ENCODE results near the gene TXLNA. TPM values are rescaled to one million over a fixed set of nuclear protein-coding genes. Genes with fewer than 3 reads are reported as not detected.

The TXLNA gene
- polyA plus RNA-seq, 10 donors = 27.8 to 44.4 (median 33.7) TPM

GRCh38 chr1:32241001-32241763 lies 61.7 kb downstream of the TXLNA start:
- peak; percentile 41 to 89 (median 74) for DNase-seq

GRCh38 chr1:32242341-32242851 lies 62.9 kb downstream of the TXLNA start:
- peak in 2 of 3 donors; percentile 67 to 84 for DNase-seq

- DNase-seq = peak in 2 of 3 donors; percentile 42 to 53
Measured at GRCh38 chr1:32246888-32247273, 67.4 kb downstream of the TXLNA start, which contains the start of gene FAM167B. FAM167B (plus strand) TSS chr1:32247222; CDS start chr1:32247422, 200 bp downstream.

- DNase-seq = peak in 1 of 3 donors; percentile 15
Measured at GRCh38 chr1:32247452-32247851, 68.0 kb downstream of the TXLNA start.

Other genes with a start within 250 kb of the TXLNA start
- 100 to 1,000 TPM; 189 to 256 (median 231) TPM for gene PTP4A2, start 241.3 kb upstream of the TXLNA start, polyA plus RNA-seq (ENCODE audit: insufficient read length in 10 of 10)
- gene KHDRBS1, start 165.8 kb upstream of the TXLNA start, polyA plus RNA-seq (ENCODE audit: insufficient read length in 10 of 10) = 100 to 1,000 TPM; 120 to 169 (median 138) TPM
- gene TMEM39B, start 106.7 kb upstream of the TXLNA start, polyA plus RNA-seq (ENCODE audit: insufficient read length in 10 of 10) = 10 to 100 TPM; 11.6 to 19.1 (median 13.2) TPM
- gene KPNA6, start 71.6 kb upstream of the TXLNA start, polyA plus RNA-seq (ENCODE audit: insufficient read length in 10 of 10) = 10 to 100 TPM; 20.4 to 35.1 (median 25.1) TPM
- 10 to 100 TPM; 28.8 to 60.1 (median 46.8) TPM for gene CCDC28B, start 20.9 kb downstream of the TXLNA start, polyA plus RNA-seq (ENCODE audit: insufficient read length in 10 of 10)
- gene IQCC, start 26.0 kb downstream of the TXLNA start, polyA plus RNA-seq (ENCODE audit: insufficient read length in 10 of 10) = 1 to 10 TPM; 2.0 to 4.9 (median 3.1) TPM
- under 1 TPM; 0.19 to 0.94 (median 0.31) TPM for gene DCDC2B, start 29.4 kb downstream of the TXLNA start, polyA plus RNA-seq (ENCODE audit: insufficient read length in 10 of 10)
- gene TMEM234, start 42.7 kb downstream of the TXLNA start, polyA plus RNA-seq (ENCODE audit: insufficient read length in 10 of 10) = 10 to 100 TPM in 4 of 10 donors, 1 to 10 TPM in 6; 8.0 to 16.0 (median 9.1) TPM
- 100 to 1,000 TPM; 146 to 185 (median 164) TPM for gene EIF3I, start 42.7 kb downstream of the TXLNA start, polyA plus RNA-seq (ENCODE audit: insufficient read length in 10 of 10)
- 1 to 10 TPM; 2.1 to 6.7 (median 3.9) TPM for gene FAM167B, start 67.5 kb downstream of the TXLNA start, polyA plus RNA-seq (ENCODE audit: insufficient read length in 10 of 10)
- gene LCK, start 71.6 kb downstream of the TXLNA start, polyA plus RNA-seq (ENCODE audit: insufficient read length in 10 of 10) = 10 to 100 TPM in 1 of 10 donors, 1 to 10 TPM in 2, under 1 TPM in 7; 0.26 to 14.1 (median 0.74) TPM
- gene HDAC1, start 112.4 kb downstream of the TXLNA start, polyA plus RNA-seq (ENCODE audit: insufficient read length in 10 of 10) = 10 to 100 TPM; 27.5 to 50.3 (median 41.3) TPM
- gene MARCKSL1, start 156.6 kb downstream of the TXLNA start, polyA plus RNA-seq (ENCODE audit: insufficient read length in 10 of 10) = 100 to 1,000 TPM; 129 to 217 (median 146) TPM
- 1 to 10 TPM; 1.7 to 8.1 (median 4.7) TPM for gene FAM229A, start 182.8 kb downstream of the TXLNA start, polyA plus RNA-seq (ENCODE audit: insufficient read length in 10 of 10)
- 1 to 10 TPM in 6 of 10 donors, under 1 TPM in 4; 0.82 to 5.1 (median 1.8) TPM for gene TSSK3, start 182.9 kb downstream of the TXLNA start, polyA plus RNA-seq (ENCODE audit: insufficient read length in 10 of 10)
- gene BSDC1, start 214.8 kb downstream of the TXLNA start, polyA plus RNA-seq (ENCODE audit: insufficient read length in 10 of 10) = 10 to 100 TPM; 34.3 to 43.8 (median 40.0) TPM